K562 (cell line): ENCODE measurements around the gene AIF1. TPM values are rescaled to one million over a fixed set of nuclear protein-coding genes. Genes with fewer than 3 reads are reported as not detected.

Source experiments
- ARID2 ChIP-seq: fragments of 450-650 bp; IDR thresholded peaks from 2 replicates; pipeline ENCODE4 v1.6.1; 2017; ENCODE audit warnings: antibody characterized with exemption, mild to moderate bottlenecking
- HNRNPL ChIP-seq: fragments of 200-400 bp; formaldehyde crosslinking; IDR thresholded peaks from 2 replicates; pipeline ENCODE4 v1.6.1; 2017; ENCODE audit warnings: low read depth, mild to moderate bottlenecking, low read length
- KLF13 ChIP-seq: fragments of 450-650 bp; IDR thresholded peaks from 2 replicates; pipeline ENCODE4 v1.6.1; 2016; ENCODE audit warnings: missing genetic modification characterization, low read depth, mild to moderate bottlenecking, missing compliant biosample characterization, moderate library complexity, borderline replicate concordance
- MAFF ChIP-seq: IDR thresholded peaks from 2 replicates; pipeline ENCODE4 v1.6.1; 2012; ENCODE audit warnings: low read length, improper control_type of control experiment
- MAFG ChIP-seq: fragments of 450-650 bp; conservative IDR thresholded peaks from 2 replicates; pipeline ENCODE4 v1.6.1; 2016; ENCODE audit warnings: missing genetic modification characterization, missing compliant biosample characterization
- MYC ChIP-seq, 2 experiments: fragments of 250-450 bp in 1 of 2; sonication (Bioruptor Pico) in 1 of 2; IDR thresholded peaks; 2 replicates each; pipeline versions ENCODE4 v1.5.1 to v1.6.1; 2012 to 2021; ENCODE audit warnings: low read depth in 2 of 2, borderline replicate concordance in 1 of 2, improper control_type of control experiment in 1 of 2, low read length in 1 of 2, mild to moderate bottlenecking in 1 of 2, moderate library complexity in 1 of 2
- NBN ChIP-seq: fragments of 450-650 bp; IDR thresholded peaks from 2 replicates; pipeline ENCODE4 v1.6.1; 2016; ENCODE audit warnings: low read depth, mild to moderate bottlenecking
- NONO ChIP-seq, 2 experiments: fragments of 200-400 bp in 1 of 2; fragments of 450-650 bp in 1 of 2; formaldehyde crosslinking in 1 of 2; IDR thresholded peaks; 2 replicates each; pipeline ENCODE4 v1.6.1; 2017; ENCODE audit warnings: low read depth in 2 of 2, mild to moderate bottlenecking in 2 of 2, moderate library complexity in 2 of 2, low read length in 1 of 2
- RAD21 ChIP-seq, 2 experiments: fragments of 250-450 bp in 1 of 2; fragments of 450-650 bp in 1 of 2; sonication (Bioruptor Pico) in 1 of 2; formaldehyde crosslinking in 1 of 2; IDR thresholded peaks in 1 of 2; conservative IDR thresholded peaks in 1 of 2; 2 replicates each; pipeline versions ENCODE4 v1.4.0 to v1.8.0; 2020 to 2022; ENCODE audit warnings: mild to moderate bottlenecking in 2 of 2, moderate library complexity in 1 of 2
- SMARCC2 ChIP-seq: fragments of 450-650 bp; IDR thresholded peaks from 2 replicates; pipeline ENCODE4 v1.6.1; 2017; ENCODE audit warnings: antibody characterized with exemption, moderate library complexity, mild to moderate bottlenecking, low read depth
- ZNF146 ChIP-seq: IDR thresholded peaks from one replicate; pipeline ENCODE4 v1.6.1; 2018; ENCODE audit warnings: missing compliant biosample characterization; ENCODE audit not compliant: unreplicated experiment
- polyA plus RNA-seq, 8 experiments: library from polyadenylated mRNA; depleted of rRNA in 4 of 8; stranded (reverse) in 5 of 8; unstranded in 3 of 8; fragments of >200 nt; fragmentation: Nextera tagmentation in 2 of 8; fragmentation: Illumina TruSeq in 1 of 8; extraction: Ambion mirVana in 2 of 8; extraction: Trizol in 1 of 8; gene quantifications; 2 replicates each; pipeline versions ENCODE4 v1.2.1 to v1.2.3, GENCODE V29; 2011 to 2014; ENCODE audit warnings: inconsistent platforms in 1 of 8, missing spikeins in 1 of 8
- total RNA-seq, 7 experiments: library from RNA; depleted of rRNA in 6 of 7; stranded (reverse); fragments of >200 nt in 6 of 7; fragmentation: Illumina TruSeq in 2 of 7; extraction: Trizol in 2 of 7; gene quantifications; 2 replicates each; pipeline versions ENCODE4 v1.2.1 to v1.2.3, GENCODE V29; 2011 to 2021; ENCODE audit warnings: low replicate concordance in 1 of 7
- TF ChIP-seq, protein P1 (sequence below): IDR thresholded peaks from 3 replicates; pipeline ENCODE4 v1.6.1; 2011; ENCODE audit warnings: borderline replicate concordance, mild to moderate bottlenecking; ENCODE audit not compliant: insufficient read length, insufficient read depth

Gene AIF1
- total and polyA plus RNA-seq, 9 of the 15 experiments (the other 6 are each of a cell fraction or from before 2014, with no cell fraction given) = 9.4 to 33.4 (median 19.4) TPM

GRCh38 chr6:31574106-31575061, 40.6 kb upstream of the AIF1 start (continued):
- no peak for TF ChIP-seq KLF13 (tag)
- TF ChIP-seq NONO (IDR thresholded peaks at IDR 0.05; ENCODE audit: low read depth in 2 of 2, low read length in 1 of 2) = no peak
- TF ChIP-seq HNRNPL = no peak
- TF ChIP-seq MAFF = no peak
- TF ChIP-seq NBN = no peak
- peak in 1 of 2 experiments; percentile 22; a peak in 1 of 4 replicates for TF ChIP-seq RAD21 (CRISPR knock-in tag; conservative IDR thresholded peaks at IDR 0.05 in 1 of 2, IDR thresholded peaks at IDR 0.05 in 1 of 2)
- TF ChIP-seq, protein P1, sequence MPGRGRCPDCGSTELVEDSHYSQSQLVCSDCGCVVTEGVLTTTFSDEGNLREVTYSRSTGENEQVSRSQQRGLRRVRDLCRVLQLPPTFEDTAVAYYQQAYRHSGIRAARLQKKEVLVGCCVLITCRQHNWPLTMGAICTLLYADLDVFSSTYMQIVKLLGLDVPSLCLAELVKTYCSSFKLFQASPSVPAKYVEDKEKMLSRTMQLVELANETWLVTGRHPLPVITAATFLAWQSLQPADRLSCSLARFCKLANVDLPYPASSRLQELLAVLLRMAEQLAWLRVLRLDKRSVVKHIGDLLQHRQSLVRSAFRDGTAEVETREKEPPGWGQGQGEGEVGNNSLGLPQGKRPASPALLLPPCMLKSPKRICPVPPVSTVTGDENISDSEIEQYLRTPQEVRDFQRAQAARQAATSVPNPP = no peak
- TF ChIP-seq MYC (IDR thresholded peaks at IDR 0.05; ENCODE audit: low read depth, low read length) = no peak
- TF ChIP-seq MYC (CRISPR knock-in tag; IDR thresholded peaks at IDR 0.05; ENCODE audit: borderline replicate concordance, low read depth) = no peak
- TF ChIP-seq ZNF146 (CRISPR knock-in tag) = no peak
- 0 out of 2 replicates have a peak, but pooled peaks have one; percentile 9 for TF ChIP-seq ARID2
- no peak for TF ChIP-seq SMARCC2
- TF ChIP-seq MAFG (tag) = no peak
